Esophagus muscularis mucosa (tissue), 4 donors: ENCODE data around the gene LDLRAD2. TPM values are rescaled to one million over a fixed set of nuclear protein-coding genes. Genes with fewer than 3 reads are reported as not detected.
"Not testable (repeated sequence)": the region's sequence is repeated elsewhere in the genome, so short reads cannot be mapped to it uniquely, and the experiment has no call there.

Experiments
- DNase-seq: peaks from one replicate; pipeline ENCODE4 v3.0.0-alpha.2; 2017; ENCODE audit errors: extremely low spot score
- H3K27ac ChIP-seq, 4 donors: fragments of 200-600 bp; sonication (generic); replicated peaks in 1 of 4; 1 replicate in 3 of 4; 2 replicates in 1 of 4; pipeline ENCODE4 v1.5.1; 2016 to 2019; ENCODE audit warnings: mild to moderate bottlenecking in 1 of 4
- H3K27me3 ChIP-seq, 4 donors: fragments of 200-600 bp; sonication (generic); one replicate each; pipeline versions ENCODE4 v1.5.1 to v1.6.0; 2016 to 2019
- H3K36me3 ChIP-seq, 4 donors: fragments of 200-600 bp; sonication (generic); one replicate each; pipeline ENCODE4 v1.5.1; 2016 to 2019
- H3K4me1 ChIP-seq, 4 donors: fragments of 200-600 bp; sonication (generic); one replicate each; pipeline ENCODE4 v1.5.1; 2016 to 2019
- H3K4me3 ChIP-seq, 4 donors: fragments of 200-600 bp; sonication (generic); 1 replicate in 2 of 4; 2 replicates in 2 of 4; pipeline ENCODE4 v1.5.1; 2016 to 2019; ENCODE audit warnings: mild to moderate bottlenecking in 4 of 4, moderate library complexity in 1 of 4
- H3K9me3 ChIP-seq, 4 donors: fragments of 200-600 bp; sonication (generic); 1 replicate in 3 of 4; 2 replicates in 1 of 4; pipeline ENCODE4 v1.5.1; 2016 to 2019
- CTCF ChIP-seq, 3 experiments: fragments of 200-600 bp in 2 of 3; fragments of 450-650 bp in 1 of 3; sonication (generic) in 2 of 3; IDR thresholded peaks; one replicate each; pipeline ENCODE4 v1.5.1; 2017 to 2019; ENCODE audit warnings: antibody characterized with exemption in 3 of 3, mild to moderate bottlenecking in 2 of 3, moderate library complexity in 1 of 3
- EP300 ChIP-seq: sonication (generic); formaldehyde crosslinking; IDR thresholded peaks from one replicate; pipeline ENCODE4 v1.6.1; 2017; ENCODE audit warnings: antibody characterized with exemption
- POLR2A ChIP-seq: fragments of 450-650 bp; IDR thresholded peaks from one replicate; pipeline ENCODE4 v1.6.1; 2017; ENCODE audit warnings: antibody characterized with exemption, moderate library complexity, mild to moderate bottlenecking, low read depth
- POLR2AphosphoS5 ChIP-seq, 2 donors: sonication (generic); formaldehyde crosslinking; IDR thresholded peaks; one replicate each; pipeline ENCODE4 v1.6.1; 2017; ENCODE audit warnings: antibody characterized with exemption in 2 of 2
- WGBS: methylation state at CpG from one replicate; pipeline ENCODE4 v1.1.5; 2018; 5-methylcytosine and 5-hydroxymethylcytosine counted together
- intact Hi-C: fragments of 100-400 bp; cut with DNase I; formaldehyde crosslinking; loops from one replicate; pipeline ENCODE4 v1.15.1; 2023
- total RNA-seq, 4 donors: library from RNA; depleted of rRNA; stranded (reverse); fragments of >200 nt; gene quantifications; one replicate each; pipeline versions ENCODE4 v1.1.0 to v1.2.1, GENCODE V29; 2016

The LDLRAD2 gene
- total RNA-seq, 4 donors from 2014 or later, result not detected

GRCh38 chr1:21775985-21776562 lies 36.0 kb upstream of the LDLRAD2 start:
- H3K4me1 ChIP-seq, result peaks cover 18 to 49% (median 44%) of the 10 kb centered on the region in 4 donors
- H3K27ac ChIP-seq, result peak overlapping the region in 2 of 4 donors; percentile 18 to 52
- no peak for DNase-seq
- H3K27me3 ChIP-seq, result no peaks in the 10 kb centered on the region
- TF ChIP-seq CTCF (IDR thresholded peaks at IDR 0.05), result no peak
- no peak for TF ChIP-seq POLR2A
- no peak for TF ChIP-seq POLR2AphosphoS5 (IDR thresholded peaks at IDR 0.05)
- no peak for TF ChIP-seq EP300
- intact Hi-C loops, result no loop called here
- H3K4me3 ChIP-seq, result no peak overlapping the region
- no peaks in the 10 kb centered on the region for H3K9me3 ChIP-seq
- H3K36me3 ChIP-seq, result no peaks in the 10 kb centered on the region

GRCh38 chr1:21776925-21777324 lies 35.1 kb upstream of the LDLRAD2 start:
- 94% methylated on average over 5 of the region's 5 CpGs for WGBS
- not testable (repeated sequence) for DNase-seq

GRCh38 chr1:21778405-21778727 lies 33.7 kb upstream of the LDLRAD2 start:
- Histone ChIP-seq H3K36me3 (no peaks in the 10 kb centered on the region), H3K9me3 (no peaks in the 10 kb centered on the region), H3K4me1 (peaks cover 23 to 59% (median 50%) of the 10 kb centered on the region in 4 donors), H3K4me3 (no peak overlapping the region), H3K27me3 (no peaks in the 10 kb centered on the region), H3K27ac (no peak overlapping the region)
- intact Hi-C loops, result no loop called here
- WGBS, result 90% methylated on average over 2 of the region's 2 CpGs
- TF ChIP-seq CTCF (IDR thresholded peaks at IDR 0.05), result no peak
- no peak for TF ChIP-seq POLR2A
- no peak for TF ChIP-seq POLR2AphosphoS5 (IDR thresholded peaks at IDR 0.05)
- no peak for TF ChIP-seq EP300
- no peak for DNase-seq

More at GRCh38 chr1:21776925-21777324, 35.1 kb upstream of the LDLRAD2 start:
- H3K4me1 ChIP-seq, result peaks cover 24 to 58% (median 52%) of the 10 kb centered on the region in 4 donors
- H3K27ac ChIP-seq, H3K27me3 ChIP-seq, H3K36me3 ChIP-seq, H3K4me3 ChIP-seq, H3K9me3 ChIP-seq, intact Hi-C loops: not testable (repeated sequence)

GRCh38 chr1:21779613-21780521 lies 32.2 kb upstream of the LDLRAD2 start:
- WGBS, result 80% methylated on average over 12 of the region's 12 CpGs
- Histone ChIP-seq H3K27me3 (no peaks in the 10 kb centered on the region), H3K36me3 (no peaks in the 10 kb centered on the region), H3K4me1 (peaks cover 19 to 61% (median 53%) of the 10 kb centered on the region in 4 donors), H3K27ac (no peak overlapping the region), H3K9me3 (no peaks in the 10 kb centered on the region), H3K4me3 (no peak overlapping the region)
- TF ChIP-seq EP300, result no peak
- no peak for TF ChIP-seq POLR2A
- no peak for TF ChIP-seq POLR2AphosphoS5 (IDR thresholded peaks at IDR 0.05)
- TF ChIP-seq CTCF (IDR thresholded peaks at IDR 0.05), result no peak
- intact Hi-C loops, result no loop called here
- no peak for DNase-seq

GRCh38 chr1:21781815-21782348 lies 30.2 kb upstream of the LDLRAD2 start:
- H3K4me3 ChIP-seq, result peak overlapping the region; percentile 88 to 99 (median 92)
- H3K36me3 ChIP-seq, result no peaks in the 10 kb centered on the region
- peak overlapping the region; percentile 94 to 99 (median 98) for H3K27ac ChIP-seq
- peaks cover 15 to 48% (median 37%) of the 10 kb centered on the region in 4 donors for H3K4me1 ChIP-seq
- TF ChIP-seq POLR2AphosphoS5 (IDR thresholded peaks at IDR 0.05), result no peak
- TF ChIP-seq EP300, result no peak
- H3K27me3 ChIP-seq, result no peaks in the 10 kb centered on the region
- DNase-seq, result no peak
- no peaks in the 10 kb centered on the region for H3K9me3 ChIP-seq
- intact Hi-C loops, result no loop called here
- under 1% methylated on average over 17 of the region's 17 CpGs for WGBS
